ENCODE measurements around the gene ARHGAP22.

GRCh38 chr10:48481385-48481784, 123.5 kb downstream of the ARHGAP22 start:
- TF ChIP-seq EZH2phosphoT487 (IDR thresholded peaks at IDR 0.05; ENCODE audit: insufficient read depth, low read depth), result no peak
- TF ChIP-seq EZH2 (IDR thresholded peaks at IDR 0.05; ENCODE audit: insufficient read depth, poor library complexity, severe bottlenecking), result no peak
